HCT116 (cell line): ENCODE measurements around the gene IRF4.

ENCODE experiments used
- CEBPB ChIP-seq: IDR thresholded peaks from 2 replicates; pipeline ENCODE4 v1.6.1; 2012; ENCODE audit warnings: low read depth
- EZH2 ChIP-seq: fragments of 200-600 bp; sonication (generic); IDR thresholded peaks from 2 replicates; pipeline ENCODE4 v1.6.1; 2017; ENCODE audit warnings: antibody characterized with exemption, mixed run types
- EZH2phosphoT487 ChIP-seq: fragments of 200-600 bp; IDR thresholded peaks from 2 replicates; pipeline ENCODE4 v1.6.1; 2018; ENCODE audit warnings: antibody characterized with exemption, borderline replicate concordance
- POLR2A ChIP-seq: IDR thresholded peaks from 2 replicates; pipeline ENCODE4 v1.7.0; 2011; ENCODE audit warnings: borderline replicate concordance; ENCODE audit not compliant: insufficient read depth, insufficient read length; ENCODE audit errors: extremely low read depth
- POLR2AphosphoS5 ChIP-seq: IDR thresholded peaks from 2 replicates; pipeline ENCODE4 v1.6.1; 2011; ENCODE audit warnings: mild to moderate bottlenecking, low read depth, low read length, moderate library complexity
- REST ChIP-seq: IDR thresholded peaks from 2 replicates; pipeline ENCODE4 v1.6.1; 2012; ENCODE audit warnings: low read depth
- SIN3A ChIP-seq: IDR thresholded peaks from 2 replicates; pipeline ENCODE4 v1.6.1; 2012; ENCODE audit warnings: low read depth
- SRF ChIP-seq: IDR thresholded peaks from 2 replicates; pipeline ENCODE4 v1.6.1; 2012; ENCODE audit warnings: low read depth
- YY1 ChIP-seq: IDR thresholded peaks from 2 replicates; pipeline ENCODE4 v1.6.1; 2011; ENCODE audit warnings: low read length, low read depth, moderate library complexity, mild to moderate bottlenecking; ENCODE audit not compliant: insufficient replicate concordance; ENCODE audit errors: extremely low read depth
- ZNF274 ChIP-seq: fragments of 200-500 bp; sonication (Bioruptor generic); IDR thresholded peaks from 2 replicates; pipeline ENCODE4 v1.6.1; 2014; ENCODE audit warnings: mild to moderate bottlenecking, low read depth, low read length, inconsistent platforms
- TF ChIP-seq, protein P1 (sequence below), 3 experiments: fragments of 200-600 bp in 1 of 3; sonication (generic) in 1 of 3; IDR thresholded peaks in 2 of 3; conservative IDR thresholded peaks in 1 of 3; 2 replicates each; pipeline ENCODE4 v1.5.1; 2012 to 2017; ENCODE audit warnings: low read depth in 2 of 3, low read length in 2 of 3, antibody characterized with exemption in 1 of 3, borderline replicate concordance in 1 of 3, control low read depth in 1 of 3, mild to moderate bottlenecking in 1 of 3, mixed read lengths in 1 of 3, mixed run types in 1 of 3, moderate library complexity in 1 of 3; ENCODE audit not compliant: insufficient read depth in 1 of 3
- TF ChIP-seq, protein P2 (sequence below): IDR thresholded peaks from 2 replicates; pipeline ENCODE4 v1.6.1; 2012
- TF ChIP-seq, protein P3 (sequence below): IDR thresholded peaks from 2 replicates; pipeline ENCODE4 v1.6.1; 2012

DNA sequence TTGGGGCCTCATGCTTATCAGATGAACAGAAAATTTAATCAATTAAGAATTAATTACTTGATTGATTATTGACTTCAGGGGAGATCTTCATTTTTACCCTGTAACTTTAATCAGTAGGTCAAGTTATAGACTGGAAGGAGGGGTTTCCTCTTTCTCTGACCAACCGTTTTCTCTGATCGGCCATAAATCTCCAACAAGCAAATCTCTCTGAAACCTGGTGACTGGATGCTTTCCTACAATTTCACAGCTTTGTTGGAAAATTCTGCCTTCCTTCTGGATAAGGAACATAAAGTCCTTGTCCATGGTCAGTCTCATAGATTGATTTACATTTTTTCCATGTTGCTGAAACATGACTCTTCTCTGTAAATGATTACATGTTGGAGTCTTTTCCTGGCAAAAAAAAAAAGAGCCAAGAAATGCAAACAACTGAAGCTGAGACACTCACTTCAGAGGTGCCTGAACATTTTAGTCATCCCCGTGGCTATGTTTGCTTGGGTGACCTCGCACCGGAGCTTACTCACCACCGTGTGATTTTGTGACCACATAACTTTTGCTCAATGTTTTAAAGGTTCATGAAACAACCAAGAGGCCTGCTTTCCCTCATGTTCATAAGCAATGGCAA lies 31.0 kb downstream of the IRF4 start:
- TF ChIP-seq, protein P1, sequence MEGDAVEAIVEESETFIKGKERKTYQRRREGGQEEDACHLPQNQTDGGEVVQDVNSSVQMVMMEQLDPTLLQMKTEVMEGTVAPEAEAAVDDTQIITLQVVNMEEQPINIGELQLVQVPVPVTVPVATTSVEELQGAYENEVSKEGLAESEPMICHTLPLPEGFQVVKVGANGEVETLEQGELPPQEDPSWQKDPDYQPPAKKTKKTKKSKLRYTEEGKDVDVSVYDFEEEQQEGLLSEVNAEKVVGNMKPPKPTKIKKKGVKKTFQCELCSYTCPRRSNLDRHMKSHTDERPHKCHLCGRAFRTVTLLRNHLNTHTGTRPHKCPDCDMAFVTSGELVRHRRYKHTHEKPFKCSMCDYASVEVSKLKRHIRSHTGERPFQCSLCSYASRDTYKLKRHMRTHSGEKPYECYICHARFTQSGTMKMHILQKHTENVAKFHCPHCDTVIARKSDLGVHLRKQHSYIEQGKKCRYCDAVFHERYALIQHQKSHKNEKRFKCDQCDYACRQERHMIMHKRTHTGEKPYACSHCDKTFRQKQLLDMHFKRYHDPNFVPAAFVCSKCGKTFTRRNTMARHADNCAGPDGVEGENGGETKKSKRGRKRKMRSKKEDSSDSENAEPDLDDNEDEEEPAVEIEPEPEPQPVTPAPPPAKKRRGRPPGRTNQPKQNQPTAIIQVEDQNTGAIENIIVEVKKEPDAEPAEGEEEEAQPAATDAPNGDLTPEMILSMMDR (IDR thresholded peaks at IDR 0.05 in 2 of 3, conservative IDR thresholded peaks at IDR 0.05 in 1 of 3; ENCODE audit: borderline replicate concordance in 1 of 3, insufficient read depth in 1 of 3, low read depth in 2 of 3, low read length in 2 of 3): no peak
- TF ChIP-seq ZNF274 (no peak), CEBPB (no peak), REST (no peak), SRF (no peak), POLR2A (no peak), EZH2phosphoT487 (no peak), SIN3A (no peak), EZH2 (no peak), POLR2AphosphoS5 (no peak), YY1 (no peak)
- TF ChIP-seq, protein P2, sequence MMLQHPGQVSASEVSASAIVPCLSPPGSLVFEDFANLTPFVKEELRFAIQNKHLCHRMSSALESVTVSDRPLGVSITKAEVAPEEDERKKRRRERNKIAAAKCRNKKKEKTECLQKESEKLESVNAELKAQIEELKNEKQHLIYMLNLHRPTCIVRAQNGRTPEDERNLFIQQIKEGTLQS: no peak
- TF ChIP-seq, protein P3, sequence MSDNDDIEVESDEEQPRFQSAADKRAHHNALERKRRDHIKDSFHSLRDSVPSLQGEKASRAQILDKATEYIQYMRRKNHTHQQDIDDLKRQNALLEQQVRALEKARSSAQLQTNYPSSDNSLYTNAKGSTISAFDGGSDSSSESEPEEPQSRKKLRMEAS: peak; percentile 34; the same call in 1 of the 2 replicates
